GM10266 (cell line): ENCODE measurements around the gene HOXD10.

Experiments used
- DNase-seq: peaks from one replicate; pipeline ENCODE4 v3.0.0; 2012; ENCODE audit errors: extremely low spot score
- TF ChIP-seq, protein P1 (sequence below): IDR thresholded peaks from 2 replicates; pipeline ENCODE4 v1.5.1; 2012; ENCODE audit warnings: mild to moderate bottlenecking, low read depth; ENCODE audit not compliant: control insufficient read depth, insufficient read depth; ENCODE audit errors: missing control alignments

HOXD10 gene

DNA sequence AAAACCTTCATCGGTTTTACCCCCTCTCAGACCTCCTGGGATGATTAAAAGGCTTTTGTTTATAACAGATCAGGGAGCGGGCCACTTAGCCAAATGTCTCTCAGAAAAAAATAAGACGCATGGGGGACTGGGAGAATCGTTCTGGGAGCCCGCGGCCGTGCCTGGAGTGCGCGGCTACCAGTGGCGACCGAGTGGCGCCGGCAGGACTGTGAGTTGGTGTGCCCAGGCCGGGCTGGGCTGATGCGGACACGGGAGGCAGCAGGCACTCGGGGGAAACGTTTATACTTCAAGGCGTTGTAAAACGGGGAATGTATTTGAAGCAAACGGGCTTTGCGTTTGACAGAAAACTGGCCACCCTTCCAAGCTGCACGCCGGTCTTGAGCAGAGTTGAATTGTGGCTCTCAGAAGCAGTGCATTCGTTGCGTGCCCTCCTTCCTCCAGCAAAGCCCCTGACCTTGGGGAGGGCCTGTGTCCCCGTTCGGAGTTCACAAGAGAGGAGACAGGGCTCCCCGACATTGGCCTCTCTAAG lies 4.7 kb upstream of the HOXD10 start:
- TF ChIP-seq, protein P1, sequence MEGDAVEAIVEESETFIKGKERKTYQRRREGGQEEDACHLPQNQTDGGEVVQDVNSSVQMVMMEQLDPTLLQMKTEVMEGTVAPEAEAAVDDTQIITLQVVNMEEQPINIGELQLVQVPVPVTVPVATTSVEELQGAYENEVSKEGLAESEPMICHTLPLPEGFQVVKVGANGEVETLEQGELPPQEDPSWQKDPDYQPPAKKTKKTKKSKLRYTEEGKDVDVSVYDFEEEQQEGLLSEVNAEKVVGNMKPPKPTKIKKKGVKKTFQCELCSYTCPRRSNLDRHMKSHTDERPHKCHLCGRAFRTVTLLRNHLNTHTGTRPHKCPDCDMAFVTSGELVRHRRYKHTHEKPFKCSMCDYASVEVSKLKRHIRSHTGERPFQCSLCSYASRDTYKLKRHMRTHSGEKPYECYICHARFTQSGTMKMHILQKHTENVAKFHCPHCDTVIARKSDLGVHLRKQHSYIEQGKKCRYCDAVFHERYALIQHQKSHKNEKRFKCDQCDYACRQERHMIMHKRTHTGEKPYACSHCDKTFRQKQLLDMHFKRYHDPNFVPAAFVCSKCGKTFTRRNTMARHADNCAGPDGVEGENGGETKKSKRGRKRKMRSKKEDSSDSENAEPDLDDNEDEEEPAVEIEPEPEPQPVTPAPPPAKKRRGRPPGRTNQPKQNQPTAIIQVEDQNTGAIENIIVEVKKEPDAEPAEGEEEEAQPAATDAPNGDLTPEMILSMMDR: no peak
- no peak for DNase-seq

DNA sequence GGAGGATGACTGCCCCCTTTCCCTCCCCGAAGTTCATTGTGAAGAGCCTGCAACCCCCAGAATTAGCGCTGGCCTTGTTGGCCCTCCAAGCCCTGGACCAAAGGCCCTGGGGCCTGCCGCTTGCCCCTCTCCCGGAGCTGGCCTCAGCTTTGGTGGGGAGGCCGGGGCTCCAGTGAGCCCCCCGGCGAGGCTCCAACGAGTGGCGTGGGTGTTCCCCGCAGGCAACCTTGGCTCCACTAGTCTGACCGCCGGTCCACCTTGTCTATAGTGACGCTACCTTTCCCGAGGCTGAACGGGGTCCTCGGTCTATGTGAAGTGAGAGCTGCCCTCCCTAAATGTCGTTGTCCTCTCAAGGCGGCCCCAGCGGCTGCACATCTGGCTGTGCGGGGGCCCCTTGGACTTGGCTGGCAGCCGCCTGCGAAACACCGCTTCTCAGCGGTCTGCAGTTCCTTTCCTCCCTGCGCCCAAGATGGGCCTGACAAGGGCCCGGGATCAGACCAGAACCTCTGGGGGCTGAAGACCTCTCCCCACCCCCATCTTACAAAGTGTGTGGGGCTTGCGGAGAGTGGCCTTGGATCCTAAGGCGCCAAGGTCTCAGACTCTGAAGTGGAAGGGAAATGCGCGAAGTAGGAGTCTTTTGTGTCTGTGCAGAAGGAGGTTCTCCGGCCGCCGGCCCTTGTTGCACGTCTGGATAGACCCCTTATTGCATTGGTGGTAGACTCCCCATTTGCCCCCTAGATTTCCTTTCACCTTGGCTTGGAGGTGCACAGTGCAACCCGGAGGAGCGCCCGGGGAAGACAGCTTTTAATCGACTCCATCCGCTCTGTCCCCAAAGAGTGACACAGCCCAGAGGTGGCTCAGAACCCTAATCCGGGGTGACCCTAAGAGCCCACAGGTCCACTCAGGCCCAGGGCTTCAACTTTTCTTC lies 3.9 kb upstream of the HOXD10 start:
- TF ChIP-seq, protein P1: no peak

DNA sequence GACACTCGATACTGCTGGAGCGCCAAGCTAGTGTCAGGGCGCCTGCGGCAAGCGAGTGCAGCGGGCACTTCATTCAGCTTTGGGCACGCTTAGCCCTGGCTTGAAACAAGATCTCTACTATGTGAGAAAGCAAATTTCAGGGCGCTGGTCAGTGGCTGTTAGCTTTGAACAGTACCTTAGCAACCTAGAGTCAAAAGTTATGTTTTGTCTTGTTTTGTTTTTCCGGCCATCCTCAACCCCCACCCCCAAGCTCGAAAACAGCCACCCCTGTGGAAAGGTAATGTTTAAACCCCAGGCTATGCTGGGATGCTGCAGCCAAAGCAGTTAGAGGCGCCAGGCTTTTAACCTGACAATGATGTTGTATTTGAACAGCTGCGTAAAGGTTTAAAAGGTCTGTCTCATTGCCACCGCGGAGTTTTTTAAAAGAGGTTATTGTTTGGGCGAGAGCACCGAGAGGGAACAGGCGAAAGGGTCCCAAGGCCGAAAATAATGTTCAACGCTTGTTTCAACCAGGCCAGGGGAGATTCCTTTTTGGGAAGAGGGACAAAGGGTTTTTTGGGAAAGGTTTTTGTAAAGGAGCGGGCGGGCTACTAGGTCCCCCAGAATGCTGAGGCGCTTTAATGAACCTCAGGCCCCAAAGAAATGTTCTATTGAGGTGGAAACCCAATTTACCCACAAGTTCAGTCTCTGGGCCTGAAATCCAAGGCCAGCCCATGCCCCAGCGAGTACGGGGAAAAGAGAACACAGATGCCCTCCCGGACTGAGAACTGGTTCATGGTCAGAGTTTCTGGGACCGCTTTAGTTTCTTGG lies 2.3 kb upstream of the HOXD10 start:
- DNase-seq: no peak
- TF ChIP-seq, protein P1: no peak

More for the DNA sequence above, 3.9 kb upstream of the HOXD10 start:
- no peak for DNase-seq

DNA sequence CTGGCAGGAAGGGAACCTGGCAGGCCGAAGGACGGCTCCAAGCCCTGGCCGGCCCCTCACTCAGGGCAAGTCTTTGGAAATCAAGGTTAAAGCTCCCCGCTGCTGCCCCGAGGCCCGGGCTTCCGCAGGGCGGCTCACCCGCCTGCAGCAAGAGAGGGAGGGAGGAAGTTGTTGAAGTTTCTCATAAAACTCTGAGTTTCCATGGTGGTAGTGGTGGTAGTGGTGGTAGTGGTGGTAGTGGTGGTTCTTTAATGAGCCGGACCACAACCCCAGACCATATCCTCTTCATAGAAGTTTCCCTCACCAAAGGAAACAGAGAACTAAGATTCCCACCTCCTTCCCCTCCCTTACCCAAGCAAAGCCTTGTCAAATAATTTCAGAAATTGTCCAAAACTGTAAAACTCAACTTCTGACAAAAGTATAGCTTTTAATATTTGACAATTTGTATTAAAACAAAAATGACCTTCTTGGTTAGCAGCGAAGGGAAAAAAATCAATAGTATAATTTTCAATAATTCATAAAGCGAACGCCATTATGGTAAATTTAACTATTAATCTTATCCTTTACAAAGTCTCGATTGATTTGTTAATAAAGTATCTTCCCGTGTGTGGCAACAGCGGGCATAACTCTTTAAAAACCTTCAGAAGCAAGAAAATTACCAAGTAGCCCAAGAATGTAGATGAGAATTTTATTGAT lies 1.5 kb upstream of the HOXD10 start:
- no peak for DNase-seq
- TF ChIP-seq, protein P1: no peak

DNA sequence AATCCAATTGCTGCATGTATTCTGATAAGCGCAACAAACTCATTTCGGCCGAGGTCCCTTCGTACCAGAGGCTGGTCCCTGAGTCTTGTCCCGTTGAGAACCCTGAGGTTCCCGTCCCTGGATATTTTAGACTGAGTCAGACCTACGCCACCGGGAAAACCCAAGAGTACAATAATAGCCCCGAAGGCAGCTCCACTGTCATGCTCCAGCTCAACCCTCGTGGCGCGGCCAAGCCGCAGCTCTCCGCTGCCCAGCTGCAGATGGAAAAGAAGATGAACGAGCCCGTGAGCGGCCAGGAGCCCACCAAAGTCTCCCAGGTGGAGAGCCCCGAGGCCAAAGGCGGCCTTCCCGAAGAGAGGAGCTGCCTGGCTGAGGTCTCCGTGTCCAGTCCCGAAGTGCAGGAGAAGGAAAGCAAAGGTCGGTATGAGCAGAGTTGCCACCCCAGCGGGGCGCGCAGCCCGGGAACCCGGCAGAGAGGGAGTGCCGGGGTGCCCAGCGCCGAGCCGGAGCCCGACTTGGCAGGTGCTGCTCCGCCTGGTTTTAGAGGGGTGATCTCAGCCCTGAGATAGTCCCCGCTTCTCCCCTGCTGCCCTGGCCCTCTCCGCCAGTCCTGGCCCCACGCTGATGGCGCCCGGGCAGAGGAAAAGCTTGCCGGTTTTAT lies 714 bp downstream of the HOXD10 start:
- no peak for DNase-seq
- TF ChIP-seq, protein P1: no peak

DNA sequence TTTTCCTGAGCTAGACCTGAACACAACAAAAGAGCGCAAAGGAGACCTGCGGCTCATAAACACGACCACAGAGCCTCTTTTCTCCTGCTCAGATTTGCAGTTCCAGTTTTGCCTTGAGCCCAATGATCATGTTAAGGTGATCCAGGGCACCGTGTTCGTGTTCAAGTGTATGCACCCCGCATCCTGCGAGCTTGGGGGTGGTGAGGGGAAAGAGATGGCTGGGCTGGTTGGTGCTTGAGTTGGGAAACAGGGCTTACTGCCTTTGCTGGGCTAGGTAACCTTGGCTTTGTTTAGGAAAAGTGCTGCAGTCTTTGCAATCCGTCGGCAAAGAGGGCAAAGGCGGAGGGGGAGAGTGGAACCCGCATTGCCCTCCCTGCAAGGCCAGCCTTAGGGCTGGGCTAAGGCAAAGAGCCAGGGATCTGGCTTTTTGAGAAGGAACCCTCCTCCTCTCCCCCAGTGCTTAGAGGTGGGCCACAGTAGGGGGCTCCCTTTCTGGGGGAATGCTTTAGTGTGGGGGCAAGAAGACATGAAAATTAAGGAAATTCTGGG lies 1.3 kb downstream of the HOXD10 start:
- TF ChIP-seq, protein P1: no peak
- DNase-seq: no peak
